NCI-H510A (cell line): ENCODE measurements around the gene PEF1.

Experiments used
- DNase-seq: peaks from one replicate; lab custom pipeline; 2025; lab: John Stamatoyannopoulos, UW

The PEF1 gene

GRCh38 chr1:31671147-31671546 is 26.5 kb upstream of the PEF1 start:
- DNase-seq: no peak

GRCh38 chr1:31670593-31670964 is 25.9 kb upstream of the PEF1 start:
- no peak for DNase-seq

GRCh38 chr1:31669786-31670592 is 25.3 kb upstream of the PEF1 start:
- DNase-seq: peak; percentile 74

GRCh38 chr1:31669433-31669785 is 24.7 kb upstream of the PEF1 start:
- DNase-seq: no peak

GRCh38 chr1:31668303-31668883 is 23.7 kb upstream of the PEF1 start:
- DNase-seq: no peak

- no peak for DNase-seq
These were observed 22.5 kb upstream of the PEF1 start for GRCh38 chr1:31667065-31667785.

- no peak for DNase-seq
These were observed 21.7 kb upstream of the PEF1 start for GRCh38 chr1:31666263-31666963.

GRCh38 chr1:31665234-31665878 is 20.7 kb upstream of the PEF1 start:
- no peak for DNase-seq

GRCh38 chr1:31664528-31664927 is 19.9 kb upstream of the PEF1 start:
- no peak for DNase-seq

GRCh38 chr1:31663622-31664452 is 19.2 kb upstream of the PEF1 start:
- no peak for DNase-seq

GRCh38 chr1:31662463-31662862 is 17.8 kb upstream of the PEF1 start:
- no peak for DNase-seq

GRCh38 chr1:31661856-31662255 is 17.2 kb upstream of the PEF1 start:
- no peak for DNase-seq

- no peak for DNase-seq
These were observed 16.3 kb upstream of the PEF1 start for GRCh38 chr1:31660871-31661455.

GRCh38 chr1:31659889-31660288 is 15.2 kb upstream of the PEF1 start:
- no peak for DNase-seq

GRCh38 chr1:31658721-31659120 is 14.0 kb upstream of the PEF1 start:
- DNase-seq: no peak

- DNase-seq: no peak
These were observed 13.4 kb upstream of the PEF1 start for GRCh38 chr1:31657972-31658510.

GRCh38 chr1:31657020-31657804 is 12.5 kb upstream of the PEF1 start:
- no peak for DNase-seq

- DNase-seq: no peak
These were observed 11.1 kb upstream of the PEF1 start for GRCh38 chr1:31655756-31656155.

GRCh38 chr1:31655104-31655503 is 10.4 kb upstream of the PEF1 start:
- no peak for DNase-seq

GRCh38 chr1:31654474-31654776 is 9.7 kb upstream of the PEF1 start:
- DNase-seq: no peak
